Suprapubic skin (tissue), 3 donors: ENCODE data around the gene BDKRB1.

Experiments used
- POLR2A ChIP-seq, 2 donors: fragments of 450-650 bp; IDR thresholded peaks; one replicate each; pipeline ENCODE4 v1.6.1; 2017; ENCODE audit warnings: antibody characterized with exemption in 2 of 2, mild to moderate bottlenecking in 2 of 2, moderate library complexity in 2 of 2
- TF ChIP-seq, protein P1 (sequence below), 2 donors: fragments of 200-600 bp in 1 of 2; fragments of 450-650 bp in 1 of 2; sonication (generic) in 1 of 2; IDR thresholded peaks; one replicate each; pipeline ENCODE4 v1.5.1; 2016 to 2019; ENCODE audit warnings: antibody characterized with exemption in 2 of 2, mild to moderate bottlenecking in 1 of 2, moderate library complexity in 1 of 2

DNA sequence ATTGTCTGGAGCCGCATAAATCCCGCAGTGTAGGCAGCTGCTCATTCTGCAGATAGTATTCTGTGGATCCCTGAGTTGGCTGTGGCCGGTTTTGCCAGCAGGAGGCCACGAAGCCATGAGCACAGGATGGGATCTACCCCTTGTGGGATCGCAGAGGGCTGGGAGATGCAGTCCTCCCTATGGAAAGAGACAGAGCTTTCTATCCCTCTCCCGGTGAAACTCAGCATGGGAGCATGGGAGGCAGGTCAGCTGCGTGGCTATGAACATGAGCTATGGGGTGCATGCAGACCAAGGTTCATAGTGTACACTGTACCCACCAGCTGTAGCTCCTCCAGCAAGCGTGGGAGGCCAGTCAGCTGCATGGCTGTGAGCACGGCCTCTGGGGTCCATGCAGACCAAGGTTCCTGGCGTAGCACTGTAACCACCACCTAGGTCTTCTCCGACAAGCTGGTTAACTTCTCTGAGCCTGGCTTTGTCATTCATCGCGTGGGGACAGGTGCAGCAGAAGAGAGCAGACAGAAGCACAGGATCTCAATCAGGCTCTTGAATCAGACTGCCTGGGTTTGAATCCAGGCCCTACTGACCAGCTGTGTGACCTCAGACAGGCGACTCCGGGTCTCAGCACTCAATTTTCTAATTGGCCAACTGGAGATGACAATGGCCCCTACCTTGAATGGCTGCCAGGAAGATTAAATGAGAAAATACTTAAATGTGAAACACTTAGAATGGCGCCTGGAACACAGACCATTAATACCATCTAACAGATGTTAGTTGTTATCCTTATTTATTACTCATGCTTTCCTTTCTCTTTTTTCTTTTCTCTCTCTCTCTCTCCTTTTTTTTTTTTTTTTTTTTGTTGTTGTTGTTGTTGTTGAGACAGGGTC is 6.0 kb downstream of the BDKRB1 start:
- TF ChIP-seq POLR2A (IDR thresholded peaks at IDR 0.05) = no peak
- TF ChIP-seq, protein P1, sequence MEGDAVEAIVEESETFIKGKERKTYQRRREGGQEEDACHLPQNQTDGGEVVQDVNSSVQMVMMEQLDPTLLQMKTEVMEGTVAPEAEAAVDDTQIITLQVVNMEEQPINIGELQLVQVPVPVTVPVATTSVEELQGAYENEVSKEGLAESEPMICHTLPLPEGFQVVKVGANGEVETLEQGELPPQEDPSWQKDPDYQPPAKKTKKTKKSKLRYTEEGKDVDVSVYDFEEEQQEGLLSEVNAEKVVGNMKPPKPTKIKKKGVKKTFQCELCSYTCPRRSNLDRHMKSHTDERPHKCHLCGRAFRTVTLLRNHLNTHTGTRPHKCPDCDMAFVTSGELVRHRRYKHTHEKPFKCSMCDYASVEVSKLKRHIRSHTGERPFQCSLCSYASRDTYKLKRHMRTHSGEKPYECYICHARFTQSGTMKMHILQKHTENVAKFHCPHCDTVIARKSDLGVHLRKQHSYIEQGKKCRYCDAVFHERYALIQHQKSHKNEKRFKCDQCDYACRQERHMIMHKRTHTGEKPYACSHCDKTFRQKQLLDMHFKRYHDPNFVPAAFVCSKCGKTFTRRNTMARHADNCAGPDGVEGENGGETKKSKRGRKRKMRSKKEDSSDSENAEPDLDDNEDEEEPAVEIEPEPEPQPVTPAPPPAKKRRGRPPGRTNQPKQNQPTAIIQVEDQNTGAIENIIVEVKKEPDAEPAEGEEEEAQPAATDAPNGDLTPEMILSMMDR (IDR thresholded peaks at IDR 0.05) = no peak
